ENCODE measurements around the gene AADAC.
"Not testable (repeated sequence)": the region's sequence is repeated elsewhere in the genome, so short reads cannot be mapped to it uniquely, and the experiment has no call there.

- not testable (repeated sequence) for TF ChIP-seq CTCF (IDR thresholded peaks at IDR 0.05); POLR2A (IDR thresholded peaks at IDR 0.05; ENCODE audit: low read depth); EP300 (IDR thresholded peaks at IDR 0.05)
These were observed 23.2 kb upstream of the AADAC start for GRCh38 chr3:151790763-151791162.
